ENCODE results near the gene HEATR5B. TPM values are rescaled to one million over a fixed set of nuclear protein-coding genes. Genes with fewer than 3 reads are reported as not detected.
"Not testable (repeated sequence)": the region's sequence is repeated elsewhere in the genome, so short reads cannot be mapped to it uniquely, and the experiment has no call there.

HEATR5B gene
- total and polyA plus RNA-seq, 2 donors (not counting 1 experiment from before 2014, with no cell fraction given), result 33.0 to 44.3 TPM

GRCh38 chr2:36941867-36942266 is 142.3 kb downstream of the HEATR5B start:
- Histone ChIP-seq H3K27ac (ENCODE audit: low read length in 2 of 2) (no peak overlapping the region), H3K27me3 (replicated peaks in 1 of 4; ENCODE audit: control extremely low read depth in 1 of 4, control insufficient read depth in 3 of 4, insufficient read depth in 4 of 4, low read length in 3 of 4) (no peaks in the 10 kb centered on the region), H3K9ac (ENCODE audit: low read length) (no peak overlapping the region), H3K4me2 (replicated peaks; ENCODE audit: low read depth, low read length, poor library complexity, severe bottlenecking) (no peak overlapping the region), H2AFZ (ENCODE audit: insufficient read depth, low read depth, low read length, poor library complexity, severe bottlenecking) (no peak overlapping the region), H3K4me1 (ENCODE audit: control insufficient read depth in 2 of 2, insufficient read depth in 2 of 2, low read length in 2 of 2) (no peaks in the 10 kb centered on the region), H4K20me1 (ENCODE audit: control insufficient read depth, insufficient read depth, low read length, poor library complexity, severe bottlenecking) (no peaks in the 10 kb centered on the region), H3K79me2 (ENCODE audit: control insufficient read depth, insufficient read depth, low read length) (peaks cover 54% of the 10 kb centered on the region), H3K9me3 (ENCODE audit: control extremely low read depth in 1 of 3, control insufficient read depth in 2 of 3, insufficient read depth in 1 of 3, low read length in 2 of 3) (no peaks in the 10 kb centered on the region), H3K36me3 (replicated peaks in 1 of 2; ENCODE audit: control extremely low read depth in 1 of 2, control insufficient read depth in 1 of 2, extremely low read depth in 1 of 2, insufficient read depth in 2 of 2, low read length in 1 of 2) (no peaks in the 10 kb centered on the region), H3K4me3 (ENCODE audit: control extremely low read depth in 1 of 5, extremely low read depth in 1 of 5, insufficient read depth in 1 of 5, low read depth in 2 of 5, low read length in 4 of 5) (no peak overlapping the region)
- TF ChIP-seq EZH2 (IDR thresholded peaks at IDR 0.05; ENCODE audit: borderline replicate concordance, insufficient read depth, low read depth, low read length, poor library complexity, severe bottlenecking) (no peak), CTCF (IDR thresholded peaks at IDR 0.05) (no peak)
- intact Hi-C loops (cut with micrococcal nuclease), result no loop called here
- H3K27ac Mint-ChIP-seq, result no peak overlapping the region
- POLR2A ChIA-PET, result no interaction called here
- no peaks in the 10 kb centered on the region for H3K4me1 Mint-ChIP-seq
- no peaks in the 10 kb centered on the region for H3K27me3 Mint-ChIP-seq
- no peak overlapping the region for H3K4me3 Mint-ChIP-seq
- no peak for ATAC-seq (ENCODE audit: low read depth)
- CTCF ChIA-PET, result no interaction called here
- no peaks in the 10 kb centered on the region for H3K9me3 Mint-ChIP-seq (ENCODE audit: insufficient read depth)
- no peak for DNase-seq
- no CpG with 5 or more reads among the region's 4 CpGs for WGBS (ENCODE audit: insufficient coverage)

GRCh38 chr2:36936526-36936925 is 147.6 kb downstream of the HEATR5B start:
- H3K79me2 ChIP-seq (ENCODE audit: control insufficient read depth, insufficient read depth, low read length), result peaks cover 53% of the 10 kb centered on the region
- H3K27ac Mint-ChIP-seq, result not testable (repeated sequence)

GRCh38 chr2:36931688-36932087 is 152.5 kb downstream of the HEATR5B start:
- H2AFZ ChIP-seq (ENCODE audit: insufficient read depth, low read depth, low read length, poor library complexity, severe bottlenecking); H3K27me3 ChIP-seq (replicated peaks in 1 of 4; ENCODE audit: control extremely low read depth in 1 of 4, control insufficient read depth in 3 of 4, insufficient read depth in 4 of 4, low read length in 3 of 4); CTCF ChIA-PET; H4K20me1 ChIP-seq (ENCODE audit: control insufficient read depth, insufficient read depth, low read length, poor library complexity, severe bottlenecking); H3K9me3 ChIP-seq (ENCODE audit: control extremely low read depth in 1 of 3, control insufficient read depth in 2 of 3, insufficient read depth in 1 of 3, low read length in 2 of 3); DNase-seq; H3K4me2 ChIP-seq (replicated peaks; ENCODE audit: low read depth, low read length, poor library complexity, severe bottlenecking); H3K9me3 Mint-ChIP-seq (ENCODE audit: insufficient read depth); H3K27ac ChIP-seq (ENCODE audit: low read length in 2 of 2); H3K36me3 ChIP-seq (replicated peaks in 1 of 2; ENCODE audit: control extremely low read depth in 1 of 2, control insufficient read depth in 1 of 2, extremely low read depth in 1 of 2, insufficient read depth in 2 of 2, low read length in 1 of 2); intact Hi-C loops (cut with micrococcal nuclease); ATAC-seq (ENCODE audit: low read depth); POLR2A ChIA-PET; H3K27me3 Mint-ChIP-seq; H3K9ac ChIP-seq (ENCODE audit: low read length); H3K4me1 ChIP-seq (ENCODE audit: control insufficient read depth in 2 of 2, insufficient read depth in 2 of 2, low read length in 2 of 2); H3K4me3 Mint-ChIP-seq; H3K4me3 ChIP-seq (ENCODE audit: control extremely low read depth in 1 of 5, extremely low read depth in 1 of 5, insufficient read depth in 1 of 5, low read depth in 2 of 5, low read length in 4 of 5); H3K27ac Mint-ChIP-seq: not testable (repeated sequence)
- H3K4me1 Mint-ChIP-seq, result peaks cover 12% of the 10 kb centered on the region
- 96% methylated on average over 4 of the region's 6 CpGs for WGBS (ENCODE audit: insufficient coverage)
- H3K79me2 ChIP-seq (ENCODE audit: control insufficient read depth, insufficient read depth, low read length), result peaks cover 31% of the 10 kb centered on the region

More at GRCh38 chr2:36936526-36936925, 147.6 kb downstream of the HEATR5B start:
- H3K4me3 ChIP-seq (ENCODE audit: control extremely low read depth in 1 of 5, extremely low read depth in 1 of 5, insufficient read depth in 1 of 5, low read depth in 2 of 5, low read length in 4 of 5); ATAC-seq (ENCODE audit: low read depth); POLR2A ChIA-PET; intact Hi-C loops (cut with micrococcal nuclease); DNase-seq; H3K4me1 ChIP-seq (ENCODE audit: control insufficient read depth in 2 of 2, insufficient read depth in 2 of 2, low read length in 2 of 2); H3K9me3 ChIP-seq (ENCODE audit: control extremely low read depth in 1 of 3, control insufficient read depth in 2 of 3, insufficient read depth in 1 of 3, low read length in 2 of 3); H3K4me2 ChIP-seq (replicated peaks; ENCODE audit: low read depth, low read length, poor library complexity, severe bottlenecking); H3K9me3 Mint-ChIP-seq (ENCODE audit: insufficient read depth); H3K4me1 Mint-ChIP-seq; H3K27ac ChIP-seq (ENCODE audit: low read length in 2 of 2); H3K4me3 Mint-ChIP-seq; H4K20me1 ChIP-seq (ENCODE audit: control insufficient read depth, insufficient read depth, low read length, poor library complexity, severe bottlenecking); H3K36me3 ChIP-seq (replicated peaks in 1 of 2; ENCODE audit: control extremely low read depth in 1 of 2, control insufficient read depth in 1 of 2, extremely low read depth in 1 of 2, insufficient read depth in 2 of 2, low read length in 1 of 2); H3K27me3 Mint-ChIP-seq; H3K9ac ChIP-seq (ENCODE audit: low read length); H2AFZ ChIP-seq (ENCODE audit: insufficient read depth, low read depth, low read length, poor library complexity, severe bottlenecking); H3K27me3 ChIP-seq (replicated peaks in 1 of 4; ENCODE audit: control extremely low read depth in 1 of 4, control insufficient read depth in 3 of 4, insufficient read depth in 4 of 4, low read length in 3 of 4): not testable (repeated sequence)
- CTCF ChIA-PET, result interaction anchor here (0.6 kb wide), 1 partner anchor 1055 kb away, joined by 3 read pairs; no protein-coding TSS in a partner anchor
